Activated CD8-positive, alpha-beta memory T cell treated with anti-CD3 and anti-CD28 coated beads, Interleukin-2, amount 10 ng/mL, durations not matched to agents 7 days and 5 days (primary cell): ENCODE results near the gene PNPLA3. TPM values are rescaled to one million over a fixed set of nuclear protein-coding genes. Genes with fewer than 3 reads are reported as not detected.

ENCODE experiments used
- ATAC-seq: fragments of 150-1000 bp; cut with Tn5 transposase; one replicate; pipeline ENCODE4 v1.10.0; 2021; ENCODE audit warnings: moderate library complexity
- CTCF ChIA-PET: fragments of 350-600 bp; sonication (Branson Sonifier 250); formaldehyde crosslinking; loops from one replicate; lab custom pipeline; 2021; ENCODE audit warnings: antibody characterized with exemption; lab: Charles Lee
- DNase-seq: peaks from one replicate; pipeline ENCODE4 v3.0.0-alpha.2; 2020
- H3K27ac Mint-ChIP-seq: one replicate; pipeline ENCODE4 v1.8.0; 2021; ENCODE audit warnings: mild to moderate bottlenecking, mixed read lengths
- H3K27me3 Mint-ChIP-seq: one replicate; pipeline ENCODE4 v1.8.0; 2021; ENCODE audit warnings: mixed read lengths
- H3K36me3 Mint-ChIP-seq: one replicate; pipeline ENCODE4 v1.8.0; 2021; ENCODE audit warnings: mild to moderate bottlenecking, mixed read lengths
- H3K4me1 Mint-ChIP-seq: one replicate; pipeline ENCODE4 v1.8.0; 2021; ENCODE audit warnings: mixed read lengths
- H3K4me3 Mint-ChIP-seq: one replicate; pipeline ENCODE4 v1.8.0; 2021; ENCODE audit warnings: mild to moderate bottlenecking, moderate library complexity, mixed read lengths
- H3K9me3 Mint-ChIP-seq: one replicate; pipeline ENCODE4 v1.8.0; 2022; ENCODE audit warnings: low read depth, mixed read lengths
- total RNA-seq, 2 experiments: library from RNA; stranded (reverse); gene quantifications; one replicate each; pipeline ENCODE4 v1.2.3, GENCODE V29; 2021

Gene PNPLA3
- total RNA-seq, 2 experiments from 2014 or later: 0.19 TPM; not detected in 1

DNA sequence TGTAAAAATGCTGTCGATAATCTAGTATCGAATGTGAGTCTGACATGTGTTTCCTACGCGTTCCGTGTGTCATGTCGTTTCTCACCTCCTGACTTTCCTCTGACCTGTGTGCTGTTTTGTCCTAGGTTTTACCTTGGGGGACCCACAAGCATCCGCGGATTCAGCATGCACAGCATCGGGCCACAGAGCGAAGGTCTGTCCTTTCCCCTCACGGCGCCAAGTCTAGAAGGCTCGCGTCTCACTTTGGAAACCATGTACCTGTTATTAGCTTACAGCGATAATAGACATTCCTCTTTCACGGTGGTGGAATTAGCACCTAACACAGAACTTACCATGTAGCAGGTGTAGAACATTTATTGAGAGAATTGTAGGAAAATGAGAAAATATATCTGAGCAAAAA is 60.2 kb downstream of the PNPLA3 start:
- CTCF ChIA-PET: interaction anchor here (2.3 kb wide), 1 partner anchor 10 kb away, joined by 12 read pairs; no protein-coding TSS in a partner anchor
- Mint-ChIP-seq H3K27ac (peak overlapping the region; percentile 0), H3K27me3 (no peaks in the 10 kb centered on the region), H3K36me3 (peaks cover 30% of the 10 kb centered on the region), H3K9me3 (no peaks in the 10 kb centered on the region), H3K4me3 (no peak overlapping the region), H3K4me1 (no peaks in the 10 kb centered on the region)
- no peak for DNase-seq
- no peak for ATAC-seq

DNA sequence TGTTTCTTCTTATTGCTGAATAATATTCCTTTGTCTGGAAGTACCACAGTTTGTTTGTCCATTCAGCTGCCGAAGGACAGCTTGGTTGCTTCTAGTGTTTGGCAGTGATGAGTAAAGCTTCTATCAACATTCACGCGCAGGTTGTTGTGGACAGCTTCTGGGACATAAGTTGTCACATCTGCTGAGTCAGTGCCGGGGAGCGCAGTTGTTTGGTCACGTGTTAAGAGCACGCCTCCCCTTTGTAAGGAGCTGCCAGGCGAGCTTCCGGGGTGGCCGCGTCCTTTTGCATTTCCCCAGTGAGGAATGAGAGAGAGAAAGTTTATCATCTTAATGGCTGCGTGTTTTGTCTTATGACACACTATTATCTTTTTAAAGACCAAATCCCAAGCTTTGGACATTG is 61.9 kb downstream of the PNPLA3 start:
- no peaks in the 10 kb centered on the region for H3K27me3 Mint-ChIP-seq
- H3K4me3 Mint-ChIP-seq: no peak overlapping the region
- no peaks in the 10 kb centered on the region for H3K9me3 Mint-ChIP-seq
- no peak for ATAC-seq
- CTCF ChIA-PET: interaction anchor here (1.1 kb wide), 1 partner anchor 99 kb away, joined by 4 read pairs; no protein-coding TSS in a partner anchor
- no peak for DNase-seq
- H3K36me3 Mint-ChIP-seq: peaks cover 21% of the 10 kb centered on the region
- H3K27ac Mint-ChIP-seq: no peak overlapping the region
- no peaks in the 10 kb centered on the region for H3K4me1 Mint-ChIP-seq

DNA sequence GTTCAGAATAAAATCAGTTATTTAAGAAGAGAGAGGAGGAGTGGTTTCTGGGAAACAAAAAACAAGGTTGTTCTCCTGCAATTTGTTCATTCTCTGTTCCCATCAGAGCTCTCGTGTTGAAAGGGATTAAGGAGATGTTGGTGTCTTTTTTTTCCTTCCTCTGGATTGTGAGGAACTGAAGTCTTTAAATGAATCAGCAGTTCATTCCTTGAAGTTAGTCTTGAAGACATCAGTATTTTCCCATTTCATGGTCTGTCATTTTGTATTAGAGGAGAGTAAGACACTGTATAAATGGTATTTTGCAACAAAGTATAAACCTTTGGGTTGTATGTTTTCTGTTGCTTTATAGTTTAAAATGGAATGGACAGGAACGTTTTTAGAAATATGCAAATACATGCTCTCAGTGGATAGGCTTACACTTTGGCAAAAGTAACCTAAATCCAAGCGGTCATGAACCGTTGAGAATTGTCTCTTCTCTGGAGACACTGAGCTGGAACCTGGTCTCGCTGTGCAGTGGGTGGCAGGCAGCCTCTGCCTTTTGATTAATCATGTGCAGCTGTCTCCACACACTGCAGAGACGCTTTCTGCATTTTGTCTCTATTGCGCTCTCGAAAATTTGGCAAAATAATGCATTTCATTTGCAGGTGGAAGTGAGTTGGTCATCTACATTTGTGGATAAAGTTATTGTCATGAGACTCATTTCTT is 64.7 kb downstream of the PNPLA3 start:
- no peak for DNase-seq
- H3K9me3 Mint-ChIP-seq: no peaks in the 10 kb centered on the region
- H3K27me3 Mint-ChIP-seq: no peaks in the 10 kb centered on the region
- no peak overlapping the region for H3K4me3 Mint-ChIP-seq
- peaks cover 28% of the 10 kb centered on the region for H3K36me3 Mint-ChIP-seq
- no peak for ATAC-seq
- CTCF ChIA-PET: interaction anchor here (0.9 to 1.8 kb wide), 3 partner anchors 43 to 97 kb away, joined by 4 to 6 read pairs (median 5); no protein-coding TSS in a partner anchor
- peaks cover under 1% of the 10 kb centered on the region for H3K4me1 Mint-ChIP-seq
- no peak overlapping the region for H3K27ac Mint-ChIP-seq

DNA sequence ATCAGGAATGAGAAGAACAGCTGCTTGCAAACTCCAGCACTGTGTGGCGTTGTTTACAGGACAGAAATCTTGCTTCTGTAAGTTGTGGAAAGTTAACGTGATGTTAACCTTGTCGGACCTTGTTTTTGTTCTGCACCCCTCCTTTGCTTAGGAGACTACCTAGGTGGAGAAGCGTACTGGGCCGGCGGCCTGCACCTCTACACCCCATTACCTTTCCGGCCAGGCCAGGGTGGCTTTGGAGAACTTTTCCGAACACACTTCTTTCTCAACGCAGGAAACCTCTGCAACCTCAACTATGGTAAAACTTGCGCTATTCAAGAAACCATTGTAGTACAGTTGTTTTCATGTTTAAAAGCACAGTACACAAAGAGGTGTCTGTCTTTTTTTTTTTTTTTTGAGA is 65.4 kb downstream of the PNPLA3 start:
- no peaks in the 10 kb centered on the region for H3K9me3 Mint-ChIP-seq
- ATAC-seq (no peak), DNase-seq (no peak)
- H3K4me1 Mint-ChIP-seq: peaks cover 3% of the 10 kb centered on the region
- no peak overlapping the region for H3K4me3 Mint-ChIP-seq
- peaks cover 28% of the 10 kb centered on the region for H3K36me3 Mint-ChIP-seq
- H3K27me3 Mint-ChIP-seq: no peaks in the 10 kb centered on the region
- CTCF ChIA-PET: interaction anchor here (1.8 kb wide), 1 partner anchor 97 kb away, joined by 6 read pairs; no protein-coding TSS in a partner anchor
- H3K27ac Mint-ChIP-seq: no peak overlapping the region

DNA sequence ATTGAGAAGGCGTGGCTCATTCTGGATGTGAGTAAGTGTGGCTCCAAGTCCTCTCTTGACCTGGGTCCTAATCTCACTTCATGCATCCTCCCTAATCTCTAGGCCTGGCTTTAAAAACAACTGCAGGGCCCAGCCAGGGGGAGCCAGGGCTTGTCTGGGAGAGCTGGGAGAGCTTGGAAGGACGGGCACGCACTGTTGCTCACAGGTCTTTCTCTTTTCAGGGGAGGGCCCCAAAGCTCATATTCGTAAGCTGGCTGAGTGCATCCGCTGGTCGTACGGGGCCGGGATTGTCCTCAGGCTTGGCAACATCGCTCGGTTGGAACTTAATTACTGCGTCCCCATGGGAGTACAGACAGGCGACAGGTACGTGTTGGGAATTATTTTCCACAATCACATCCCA is 66.4 kb downstream of the PNPLA3 start:
- ATAC-seq (no peak), DNase-seq (no peak)
- peaks cover 27% of the 10 kb centered on the region for H3K36me3 Mint-ChIP-seq
- CTCF ChIA-PET: interaction anchor here (1.2 to 7.4 kb wide), 2 partner anchors 95 to 636 kb away, joined by 3 to 162 read pairs; no protein-coding TSS in a partner anchor
- H3K27me3 Mint-ChIP-seq: no peaks in the 10 kb centered on the region
- H3K4me1 Mint-ChIP-seq: peaks cover 5% of the 10 kb centered on the region
- no peaks in the 10 kb centered on the region for H3K9me3 Mint-ChIP-seq
- no peak overlapping the region for H3K27ac Mint-ChIP-seq
- H3K4me3 Mint-ChIP-seq: no peak overlapping the region

DNA sequence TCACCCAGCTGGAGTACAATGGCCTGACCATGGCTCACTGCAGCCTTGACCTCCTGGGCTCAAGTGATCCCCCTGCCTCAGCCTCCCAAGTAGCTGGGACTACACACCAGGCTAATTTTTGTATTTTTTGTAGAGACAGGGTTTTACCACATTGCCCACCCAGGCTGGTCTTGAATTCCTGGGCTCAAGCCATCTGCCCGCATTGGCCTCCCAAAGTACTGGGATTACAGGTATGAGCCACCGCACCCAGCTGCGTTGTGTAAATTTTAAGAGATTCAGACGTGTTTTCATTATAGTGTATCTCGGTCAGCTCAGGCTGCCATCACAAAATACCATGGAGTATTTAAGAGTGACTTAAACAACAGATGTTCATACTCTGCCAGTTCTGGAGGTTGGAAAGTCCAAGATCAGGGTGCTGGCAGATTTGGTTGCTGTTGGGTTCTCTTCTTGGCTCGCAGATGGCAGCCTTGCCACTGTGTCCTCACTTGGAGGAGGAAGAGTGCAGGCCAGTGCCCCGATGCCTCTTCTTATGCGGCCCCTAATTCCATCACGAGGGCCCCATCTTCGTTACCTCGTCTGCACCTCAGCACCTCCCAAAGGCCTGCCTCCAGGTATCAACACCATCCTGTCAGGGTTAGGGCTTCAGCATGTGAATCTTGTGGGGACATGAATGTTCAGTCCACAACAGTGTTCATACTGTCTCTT is 67.9 kb downstream of the PNPLA3 start:
- peaks cover 22% of the 10 kb centered on the region for H3K36me3 Mint-ChIP-seq
- ATAC-seq: no peak
- no peak overlapping the region for H3K27ac Mint-ChIP-seq
- no peak for DNase-seq
- no peaks in the 10 kb centered on the region for H3K9me3 Mint-ChIP-seq
- H3K4me3 Mint-ChIP-seq: no peak overlapping the region
- H3K27me3 Mint-ChIP-seq: no peaks in the 10 kb centered on the region
- H3K4me1 Mint-ChIP-seq: peaks cover 15% of the 10 kb centered on the region
- CTCF ChIA-PET: interaction anchor here (2.8 to 7.4 kb wide), 2 partner anchors 93 to 576 kb away, joined by 14 to 162 read pairs; no protein-coding TSS in a partner anchor

DNA sequence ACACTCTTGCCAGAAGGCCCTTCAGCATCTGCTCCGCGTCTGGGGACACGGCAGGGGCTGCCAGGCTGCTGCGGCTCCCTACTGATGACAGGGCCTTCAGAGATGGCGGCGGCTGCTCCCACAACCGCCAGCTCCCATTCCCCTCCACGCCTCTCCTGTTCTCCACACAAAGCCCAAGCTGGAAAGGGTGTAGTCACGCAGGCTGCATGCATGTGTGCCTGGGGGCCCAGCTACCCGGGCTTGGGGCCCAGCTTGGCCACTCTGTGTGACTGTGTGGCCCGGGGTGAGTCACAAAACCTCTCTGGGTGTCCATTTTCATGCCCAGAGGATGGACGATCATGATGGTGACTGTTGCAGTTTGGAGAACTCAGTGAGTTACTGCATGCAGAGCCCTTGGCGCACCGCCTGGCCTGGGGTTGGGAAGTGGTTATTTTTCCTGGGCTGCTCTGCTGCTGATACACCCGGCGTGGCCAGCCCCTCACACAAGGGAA is 68.8 kb downstream of the PNPLA3 start:
- no peak overlapping the region for H3K4me3 Mint-ChIP-seq
- DNase-seq (no peak), ATAC-seq (no peak)
- H3K36me3 Mint-ChIP-seq: peaks cover 23% of the 10 kb centered on the region
- H3K27ac Mint-ChIP-seq: no peak overlapping the region
- H3K4me1 Mint-ChIP-seq: peaks cover 22% of the 10 kb centered on the region
- CTCF ChIA-PET: interaction anchor here (1.1 to 7.4 kb wide), 27 partner anchors 8 to 693 kb away, joined by 3 to 162 read pairs (median 7); partner anchors contain the start of genes PARVB and PARVG
- H3K9me3 Mint-ChIP-seq: no peaks in the 10 kb centered on the region
- no peaks in the 10 kb centered on the region for H3K27me3 Mint-ChIP-seq

DNA sequence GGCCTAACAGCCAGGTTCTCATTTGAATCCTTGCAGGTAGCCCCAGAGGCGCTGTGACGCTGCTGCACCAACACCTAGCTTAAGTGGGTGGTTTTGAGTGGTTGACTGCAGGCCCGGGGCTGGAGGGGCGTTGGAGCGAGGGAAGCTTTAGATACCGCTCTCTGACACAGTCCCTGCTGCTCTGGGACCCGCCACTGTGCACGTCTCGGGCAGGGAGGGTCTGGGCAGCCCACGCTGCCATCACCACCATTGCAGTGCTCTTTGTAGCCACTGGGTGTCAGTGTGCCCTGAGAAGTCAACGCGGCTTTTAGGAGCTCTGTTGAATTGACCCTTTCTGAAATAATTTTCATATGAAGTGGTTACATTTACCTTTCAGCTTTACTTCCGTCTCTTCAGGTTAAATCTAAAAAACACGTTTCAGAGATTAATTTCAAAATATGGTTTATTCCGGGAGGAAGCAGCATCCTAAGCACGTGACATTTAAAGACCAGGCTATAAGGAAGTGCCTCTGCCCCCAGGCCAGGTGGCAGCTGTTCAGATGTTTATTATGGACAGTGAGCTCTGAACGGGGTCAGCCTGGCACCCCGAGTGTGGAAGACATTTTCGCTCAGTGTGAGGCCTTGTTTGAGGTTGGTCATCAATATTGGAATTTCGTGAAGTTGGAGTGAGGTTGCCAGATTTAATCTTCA is 69.6 kb downstream of the PNPLA3 start:
- CTCF ChIA-PET: interaction anchor here (0.6 to 7.4 kb wide), 50 partner anchors 8 to 692 kb away, joined by 3 to 162 read pairs (median 4); partner anchors contain the start of genes PARVB, PARVG and SAMM50
- Mint-ChIP-seq H3K27ac (peak overlapping the region; percentile 54), H3K9me3 (no peaks in the 10 kb centered on the region), H3K4me1 (peaks cover 22% of the 10 kb centered on the region), H3K27me3 (no peaks in the 10 kb centered on the region), H3K36me3 (peaks cover 26% of the 10 kb centered on the region), H3K4me3 (no peak overlapping the region)
- ATAC-seq (peak; percentile 52), DNase-seq (peak; percentile 66)

DNA sequence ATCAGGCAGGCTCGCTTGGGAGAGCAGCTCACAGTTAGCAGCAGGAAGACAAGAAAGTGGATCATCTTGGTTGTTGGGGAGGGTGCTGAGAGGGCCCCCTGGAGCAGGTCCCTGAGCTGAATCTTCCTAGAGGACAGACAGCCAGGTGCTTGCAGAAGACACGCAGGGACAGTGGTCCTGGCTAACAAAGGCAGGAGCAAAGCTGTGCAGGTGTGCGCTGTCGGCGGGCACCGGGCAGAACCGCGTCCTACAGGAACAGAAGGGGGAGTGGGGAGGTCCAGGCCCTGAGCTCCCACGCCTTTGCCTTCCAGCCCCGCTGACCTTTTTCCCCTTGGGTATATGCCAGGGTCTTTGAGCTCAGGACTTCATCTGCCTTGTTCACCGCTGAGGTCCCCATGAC is 70.4 kb downstream of the PNPLA3 start:
- Mint-ChIP-seq H3K4me3 (no peak overlapping the region), H3K9me3 (no peaks in the 10 kb centered on the region), H3K36me3 (peaks cover 28% of the 10 kb centered on the region), H3K4me1 (peaks cover 22% of the 10 kb centered on the region), H3K27me3 (no peaks in the 10 kb centered on the region), H3K27ac (no peak overlapping the region)
- DNase-seq: no peak
- ATAC-seq: no peak
- CTCF ChIA-PET: interaction anchor here (0.7 to 7.4 kb wide), 26 partner anchors 10 to 653 kb away, joined by 3 to 162 read pairs (median 5); partner anchors contain the start of genes PARVB and PARVG

DNA sequence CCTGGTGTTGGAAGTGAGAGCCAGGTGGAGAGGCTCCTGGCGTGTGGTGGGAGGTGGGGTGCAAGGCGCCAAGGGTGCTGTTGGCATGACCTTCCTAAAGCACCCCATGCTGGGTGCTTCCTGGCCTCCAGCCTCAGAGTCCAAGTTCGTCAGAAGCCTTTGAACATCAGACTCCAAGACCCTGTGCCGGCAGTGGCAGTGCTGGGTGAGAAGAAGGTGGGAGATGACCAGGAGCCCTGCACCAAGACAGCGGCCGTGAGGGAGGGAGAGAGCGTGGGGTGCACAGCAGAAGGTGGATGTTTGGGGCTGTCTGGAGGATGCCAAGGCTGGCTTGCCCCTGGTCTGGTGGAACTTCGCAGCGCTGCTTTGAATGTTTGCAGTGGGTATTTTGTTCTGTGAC is 70.8 kb downstream of the PNPLA3 start:
- DNase-seq (no peak), ATAC-seq (no peak)
- CTCF ChIA-PET: interaction anchor here (0.7 to 7.4 kb wide), 12 partner anchors 11 to 652 kb away, joined by 3 to 162 read pairs (median 6); no protein-coding TSS in a partner anchor
- peaks cover 29% of the 10 kb centered on the region for H3K36me3 Mint-ChIP-seq
- no peaks in the 10 kb centered on the region for H3K9me3 Mint-ChIP-seq
- peaks cover 22% of the 10 kb centered on the region for H3K4me1 Mint-ChIP-seq
- no peaks in the 10 kb centered on the region for H3K27me3 Mint-ChIP-seq
- no peak overlapping the region for H3K4me3 Mint-ChIP-seq
- H3K27ac Mint-ChIP-seq: no peak overlapping the region

DNA sequence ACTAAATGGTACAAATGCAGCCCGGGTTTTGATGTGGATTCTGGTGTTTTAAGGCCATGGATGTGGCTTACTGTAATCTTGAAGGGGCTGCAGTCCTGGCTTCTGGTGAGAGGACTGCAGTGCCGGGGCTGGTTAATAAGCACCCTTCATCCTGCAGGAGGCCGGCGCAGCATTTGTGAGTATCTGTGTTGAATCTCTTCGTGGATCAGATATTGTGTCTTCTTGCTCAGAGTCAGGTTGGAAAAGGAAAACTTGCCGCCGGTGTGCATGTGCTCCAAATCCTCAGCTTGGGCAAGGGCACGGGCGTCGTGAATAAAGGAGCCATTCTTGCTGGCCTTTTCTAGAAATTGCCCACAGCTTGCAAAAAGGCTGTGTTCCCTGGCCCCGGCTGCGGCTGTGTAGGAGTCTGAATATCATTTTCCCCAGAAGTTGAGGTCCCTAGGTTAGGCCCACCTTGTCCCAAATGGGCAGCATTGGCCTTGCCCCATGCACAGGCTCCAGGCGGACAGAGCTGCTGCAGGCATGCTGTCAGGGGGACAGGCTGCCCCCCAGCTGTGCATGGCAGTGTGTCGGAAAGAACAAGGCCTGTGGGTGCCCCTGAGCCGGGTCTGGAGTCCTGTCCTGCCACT is 71.6 kb downstream of the PNPLA3 start:
- H3K36me3 Mint-ChIP-seq: peaks cover 27% of the 10 kb centered on the region
- DNase-seq (no peak), ATAC-seq (no peak)
- H3K4me1 Mint-ChIP-seq: peaks cover 22% of the 10 kb centered on the region
- H3K9me3 Mint-ChIP-seq: no peaks in the 10 kb centered on the region
- H3K27me3 Mint-ChIP-seq: no peaks in the 10 kb centered on the region
- H3K27ac Mint-ChIP-seq: peak overlapping the region; percentile 88
- CTCF ChIA-PET: interaction anchor here (1.1 to 7.4 kb wide), 5 partner anchors 11 to 631 kb away, joined by 3 to 162 read pairs (median 12); no protein-coding TSS in a partner anchor
- H3K4me3 Mint-ChIP-seq: peak overlapping the region; percentile 84

DNA sequence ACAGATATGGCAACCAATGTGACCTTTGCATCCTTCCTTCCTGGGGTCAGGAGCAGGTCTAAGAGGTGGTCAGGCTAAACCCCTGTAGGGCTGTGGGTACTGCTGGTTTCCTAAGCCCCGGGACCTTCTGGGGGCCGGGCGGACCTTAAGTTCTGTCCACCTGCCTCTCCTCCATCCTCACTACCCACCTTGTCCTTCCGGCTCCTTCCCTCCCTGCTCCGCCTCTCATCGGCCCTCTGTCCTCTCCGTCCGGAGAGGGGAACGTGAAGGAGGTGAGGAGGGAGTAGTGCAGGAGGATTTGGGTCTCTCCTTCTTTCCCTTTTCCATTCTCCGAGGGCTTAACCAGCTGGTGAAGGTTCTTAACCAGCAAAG is 72.2 kb downstream of the PNPLA3 start:
- peak; percentile 58 for ATAC-seq
- no peaks in the 10 kb centered on the region for H3K27me3 Mint-ChIP-seq
- no peak for DNase-seq
- peaks cover 25% of the 10 kb centered on the region for H3K36me3 Mint-ChIP-seq
- peaks cover 22% of the 10 kb centered on the region for H3K4me1 Mint-ChIP-seq
- peak overlapping the region; percentile 88 for H3K27ac Mint-ChIP-seq
- H3K9me3 Mint-ChIP-seq: no peaks in the 10 kb centered on the region
- H3K4me3 Mint-ChIP-seq: peak overlapping the region; percentile 84
- CTCF ChIA-PET: interaction anchor here (1.1 to 7.4 kb wide), 4 partner anchors 50 to 630 kb away, joined by 3 to 162 read pairs (median 28); no protein-coding TSS in a partner anchor
